Right lobe of liver (tissue), 6 donors: ENCODE data around the gene ITGA2B. TPM values are rescaled to one million over a fixed set of nuclear protein-coding genes. Genes with fewer than 3 reads are reported as not detected.
A peak's percentile ranks its signal among the peaks of the same experiment; 100 is the strongest.

Experiments used
- ATAC-seq, 4 donors: fragments of 200-7000 bp; cut with Tn5 transposase; one replicate each; pipeline ENCODE4 v1.9.1; 2020; ENCODE audit warnings: mild to moderate bottlenecking in 4 of 4, moderate library complexity in 4 of 4
- DNase-seq, 3 donors: peaks; one replicate each; pipeline ENCODE4 v3.0.0-alpha.2; 2020
- H3K27ac ChIP-seq, 3 donors: fragments of 200-600 bp; one replicate each; pipeline ENCODE4 v1.8.0; 2022
- H3K27me3 ChIP-seq, 2 donors: fragments of 200-600 bp; one replicate each; pipeline ENCODE4 v1.8.0; 2022
- H3K36me3 ChIP-seq, 4 donors: fragments of 200-600 bp; sonication (generic) in 1 of 4; one replicate each; pipeline versions ENCODE4 v1.5.1 to v1.8.0; 2017 to 2022; ENCODE audit warnings: control low read depth in 1 of 4
- H3K4me1 ChIP-seq, 4 donors: fragments of 200-600 bp; sonication (generic) in 1 of 4; one replicate each; pipeline versions ENCODE4 v1.5.1 to v1.8.0; 2017 to 2022; ENCODE audit warnings: control low read depth in 1 of 4
- H3K4me3 ChIP-seq, 3 donors: fragments of 200-600 bp; one replicate each; pipeline ENCODE4 v1.8.0; 2022
- H3K9me3 ChIP-seq, 4 donors: fragments of 200-600 bp; sonication (generic) in 1 of 4; one replicate each; pipeline versions ENCODE4 v1.5.1 to v1.8.0; 2017 to 2022; ENCODE audit warnings: control low read depth in 1 of 4
- CTCF ChIP-seq, 4 donors: fragments of 200-600 bp in 3 of 4; fragments of 450-650 bp in 1 of 4; IDR thresholded peaks; one replicate each; pipeline versions ENCODE4 v1.5.1 to v1.8.0; 2016 to 2022; ENCODE audit warnings: antibody characterized with exemption in 4 of 4, mild to moderate bottlenecking in 2 of 4
- POLR2A ChIP-seq: fragments of 450-650 bp; IDR thresholded peaks from one replicate; pipeline ENCODE4 v1.6.1; 2017; ENCODE audit warnings: antibody characterized with exemption, mild to moderate bottlenecking
- WGBS: methylation state at CpG from one replicate; pipeline ENCODE4 v1.1.6; 2018; ENCODE audit warnings: low coverage, low lambda C conversion rate; ENCODE audit not compliant: insufficient coverage; ENCODE audit errors: missing lambda C conversion rate; 5-methylcytosine and 5-hydroxymethylcytosine counted together
- intact Hi-C, 2 donors: fragments of 100-400 bp; cut with DNase I; formaldehyde crosslinking; loops; one replicate each; pipeline versions ENCODE4 v1.11.2 to v1.14.1; 2022
- total RNA-seq, 6 experiments: library from RNA; depleted of rRNA in 2 of 6; stranded (reverse); fragments of >200 nt in 2 of 6; fragmentation: NEBNext Ultra II Directional in 3 of 6; extraction: Animal tissue kit (Norgen Biotek cat#: 25700) in 3 of 6; gene quantifications; one replicate each; pipeline versions ENCODE4 v1.1.0 to v1.2.4, GENCODE V29; 2016 to 2023
- donor health status: DM: no; HTN: yes; CAD: no.
- donor health status: DM: no; HTN: no; CAD: no.
- donor health status: DM: no; HTN: no; CAD: no.
- donor health status: DM: no; HTN: yes; CAD: no.
- donor health status: DM: no; HTN: yes; CAD: no.

ITGA2B gene
- total RNA-seq, 6 experiments from 2014 or later, result 0.37 to 1.5 (median 0.49) TPM; not detected in 1

GRCh38 chr17:44380767-44381166 is 8.7 kb downstream of the ITGA2B start:
- Histone ChIP-seq H3K36me3 (no peaks in the 10 kb centered on the region), H3K4me1 (peaks cover 0 to 7% (median 0%) of the 10 kb centered on the region in 4 donors), H3K27me3 (peaks cover 0 to 4% of the 10 kb centered on the region in 2 donors), H3K27ac (no peak overlapping the region), H3K4me3 (no peak overlapping the region), H3K9me3 (no peaks in the 10 kb centered on the region)
- intact Hi-C loops, result no loop called here
- WGBS, result 51% methylated on average over 5 of the region's 9 CpGs
- ATAC-seq, result no peak
- no peak for TF ChIP-seq POLR2A
- no peak for TF ChIP-seq CTCF (IDR thresholded peaks at IDR 0.05)
- peak in 1 of 3 donors; percentile 35 for DNase-seq

DNA sequence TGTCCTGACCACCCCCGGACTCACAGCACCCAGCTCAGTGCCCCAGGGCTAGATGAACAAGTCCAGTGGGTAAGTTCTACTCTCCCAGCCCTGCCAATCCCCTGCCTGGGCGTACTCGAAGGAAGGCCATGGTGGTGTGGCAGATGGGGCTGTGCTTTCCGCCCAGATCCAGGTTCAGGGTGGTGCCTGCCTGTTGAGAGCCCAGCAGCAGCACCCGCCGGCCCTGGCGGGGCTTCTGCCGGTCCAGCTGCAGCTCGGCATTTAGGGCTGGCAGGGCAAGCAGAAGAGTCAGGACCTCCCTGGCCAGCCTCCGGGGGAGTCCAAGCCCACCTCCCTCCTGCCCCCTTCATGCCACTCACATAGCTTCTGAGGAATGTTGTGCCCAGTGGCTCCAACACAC is 9.6 kb downstream of the ITGA2B start:
- H3K36me3 ChIP-seq, result no peaks in the 10 kb centered on the region
- intact Hi-C loops, result no loop called here
- H3K4me1 ChIP-seq, result peaks cover 0 to 2% (median 0%) of the 10 kb centered on the region in 4 donors
- TF ChIP-seq POLR2A (no peak), CTCF (IDR thresholded peaks at IDR 0.05) (no peak)
- ATAC-seq (no peak), DNase-seq (peak in 1 of 3 donors; percentile 27)
- H3K27me3 ChIP-seq, result no peaks in the 10 kb centered on the region
- no peak overlapping the region for H3K4me3 ChIP-seq
- WGBS, result no CpG with 5 or more reads among the region's 10 CpGs
- H3K27ac ChIP-seq, result no peak overlapping the region
- no peaks in the 10 kb centered on the region for H3K9me3 ChIP-seq

DNA sequence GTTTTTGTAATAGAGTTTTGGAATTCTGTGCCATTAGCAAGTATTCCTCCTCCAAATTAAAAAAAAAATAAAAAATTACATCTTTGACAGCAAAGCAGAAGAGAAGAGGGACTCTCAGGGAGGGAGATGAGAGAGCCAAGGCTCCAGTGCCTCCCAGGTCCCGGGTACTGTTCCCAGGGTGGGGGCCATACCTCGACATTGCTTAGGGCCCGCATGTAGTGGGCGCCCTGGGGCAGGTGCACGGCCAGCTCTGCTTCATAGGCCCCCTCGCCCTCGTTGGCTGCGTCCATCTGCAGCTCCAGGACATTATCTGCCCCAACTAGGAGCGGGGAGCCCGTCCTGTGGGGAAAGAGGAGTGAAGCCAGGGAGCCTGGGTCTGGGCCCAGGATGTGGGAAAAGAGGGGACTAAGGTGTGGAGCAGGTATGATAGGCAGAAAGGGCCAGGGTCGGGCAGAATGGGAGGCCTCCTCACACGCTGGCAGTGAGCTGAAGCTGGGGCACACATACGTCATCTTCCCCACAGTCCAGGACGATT is 11.2 kb downstream of the ITGA2B start:
- no peaks in the 10 kb centered on the region for H3K36me3 ChIP-seq
- H3K27ac ChIP-seq, result no peak overlapping the region
- H3K4me3 ChIP-seq, result no peak overlapping the region
- H3K4me1 ChIP-seq, result no peaks in the 10 kb centered on the region
- intact Hi-C loops, result no loop called here
- TF ChIP-seq CTCF (IDR thresholded peaks at IDR 0.05), result no peak
- no peak for TF ChIP-seq POLR2A
- peak in 1 of 3 donors; percentile 30 for DNase-seq
- ATAC-seq, result no peak
- no peaks in the 10 kb centered on the region for H3K27me3 ChIP-seq
- no peaks in the 10 kb centered on the region for H3K9me3 ChIP-seq
- 64% methylated on average over 6 of the region's 14 CpGs for WGBS

DNA sequence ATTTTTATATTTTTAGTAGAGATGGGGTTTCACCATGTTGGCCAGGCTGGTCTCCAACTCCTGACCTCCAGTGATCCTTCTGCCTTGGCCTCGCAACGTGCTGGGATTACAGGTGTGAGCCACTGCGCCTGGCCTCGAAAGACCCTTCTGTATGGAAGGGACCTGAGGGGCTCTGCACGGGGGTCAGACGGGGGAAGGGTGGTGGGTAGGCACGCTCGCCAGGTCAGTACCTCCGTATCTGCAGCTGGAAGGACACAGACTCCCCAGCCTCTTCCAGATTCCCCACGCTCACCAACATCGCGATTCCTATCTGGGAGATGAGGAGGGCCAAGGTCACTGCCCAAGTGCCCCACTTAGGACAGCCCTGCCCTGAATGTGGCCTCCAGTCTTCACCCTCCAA is 12.7 kb downstream of the ITGA2B start:
- H3K4me3 ChIP-seq, result no peak overlapping the region
- H3K36me3 ChIP-seq, result no peaks in the 10 kb centered on the region
- 68% methylated on average over 4 of the region's 12 CpGs for WGBS
- TF ChIP-seq CTCF (IDR thresholded peaks at IDR 0.05) (no peak), POLR2A (no peak)
- no peak for ATAC-seq
- intact Hi-C loops, result no loop called here
- H3K4me1 ChIP-seq, result no peaks in the 10 kb centered on the region
- H3K27ac ChIP-seq, result no peak overlapping the region
- H3K27me3 ChIP-seq, result no peaks in the 10 kb centered on the region
- DNase-seq, result peak in 1 of 3 donors; percentile 33
- H3K9me3 ChIP-seq, result no peaks in the 10 kb centered on the region
